ENCODE data around the gene C2CD2.

DNA sequence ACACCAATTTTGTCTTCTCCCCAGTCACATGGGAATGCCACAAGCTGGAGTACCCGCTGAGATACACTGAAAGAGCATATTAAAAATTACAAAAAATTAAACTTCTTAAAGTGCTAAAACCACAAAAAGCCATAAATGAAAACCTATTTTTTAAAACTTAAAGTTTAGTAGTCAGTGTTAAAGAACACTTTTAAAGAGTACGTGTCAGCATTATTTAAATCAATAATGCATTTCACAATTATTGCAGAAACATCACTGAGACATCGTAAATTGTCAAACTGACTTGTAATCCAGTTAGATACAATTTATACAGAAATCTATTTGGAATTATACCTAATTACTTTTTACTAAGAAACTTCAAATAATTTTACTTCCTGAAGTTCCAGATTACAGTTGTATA lies 33.5 kb upstream of the C2CD2 start:
- TF ChIP-seq CTCF (IDR thresholded peaks at IDR 0.05) (no peak), POLR2A (IDR thresholded peaks at IDR 0.05) (no peak), POLR2AphosphoS5 (IDR thresholded peaks at IDR 0.05) (no peak)

All from breast epithelium (tissue), 3 donors.